Daoy (cell line): ENCODE data around the gene IL2. TPM values are rescaled to one million over a fixed set of nuclear protein-coding genes. Genes with fewer than 3 reads are reported as not detected.

Source experiments
- total RNA-seq: library from RNA; depleted of rRNA; stranded (reverse); fragments of >200 nt; shearing (Covaris generic); gene quantifications from 2 replicates; pipeline ENCODE4 v1.2.3, GENCODE V29; 2014; rRNA removed

IL2 gene
- total RNA-seq, 1 experiment from 2014 or later, result not detected

Other genes starting within 250 kb of the IL2 start
- gene ADAD1, start 77.7 kb downstream of the IL2 start, total RNA-seq, result not detected in 2 replicates
- not detected in 2 replicates for gene IL21, start 164.3 kb upstream of the IL2 start, total RNA-seq